Caco-2 (cell line): Measurements from ENCODE around the gene CAMK1D. TPM values are rescaled to one million over a fixed set of nuclear protein-coding genes. Genes with fewer than 3 reads are reported as not detected.
A peak's percentile ranks its signal among the peaks of the same experiment; 100 is the strongest.

Source experiments
- BruUV-seq: library from RNA; stranded (reverse); fragments of 400-500 nt; replicated peaks from 2 replicates; lab custom pipeline; 2021; lab: Mats Ljungman, UMichigan
- CTCF ChIA-PET: fragments of 300-600 bp; sonication (Branson Sonifier 250); formaldehyde crosslinking; loops from one replicate; lab custom pipeline; 2022; ENCODE audit warnings: antibody characterized with exemption; lab: Charles Lee
- POLR2A ChIA-PET: fragments of 300-600 bp; sonication (Branson Sonifier 250); formaldehyde crosslinking; loops from one replicate; lab custom pipeline; 2022; ENCODE audit warnings: antibody characterized with exemption; lab: Charles Lee
- DNase-seq, 2 experiments: peaks; one replicate each; pipeline versions ENCODE4 v3.0.0 to v3.0.0-alpha.2; 2020 to 2022
- H3K27me3 ChIP-seq: replicated peaks from 2 replicates; pipeline ENCODE4 v1.6.0; 2011; ENCODE audit warnings: low read length; ENCODE audit not compliant: control insufficient read depth, insufficient read depth
- H3K36me3 ChIP-seq: 2 replicates; pipeline ENCODE4 v1.5.1; 2011; ENCODE audit warnings: low read length; ENCODE audit not compliant: control insufficient read depth, insufficient read depth
- H3K4me1 ChIP-seq: fragments of 250-450 bp; sonication (Bioruptor Pico); 2 replicates; pipeline ENCODE4 v1.5.1; 2020; ENCODE audit warnings: mild to moderate bottlenecking
- H3K4me3 ChIP-seq: 2 replicates; pipeline ENCODE4 v1.5.1; 2011; ENCODE audit warnings: low read depth, mild to moderate bottlenecking, control low read depth, low read length
- H3K9me3 ChIP-seq: fragments of 250-450 bp; sonication (Bioruptor Pico); 2 replicates; pipeline ENCODE4 v1.5.1; 2020; ENCODE audit warnings: mild to moderate bottlenecking, moderate library complexity
- H3K27ac Mint-ChIP-seq: one replicate; pipeline ENCODE4 v1.8.0; 2022; ENCODE audit warnings: mixed read lengths; ENCODE audit not compliant: unreplicated experiment
- H3K27me3 Mint-ChIP-seq: one replicate; pipeline ENCODE4 v1.8.0; 2022; ENCODE audit warnings: mixed read lengths; ENCODE audit not compliant: insufficient read depth, unreplicated experiment
- H3K36me3 Mint-ChIP-seq: one replicate; pipeline ENCODE4 v1.8.0; 2022; ENCODE audit warnings: mild to moderate bottlenecking, mixed read lengths; ENCODE audit not compliant: insufficient read depth, unreplicated experiment
- H3K4me1 Mint-ChIP-seq: one replicate; pipeline ENCODE4 v1.8.0; 2022; ENCODE audit warnings: low read depth, mixed read lengths; ENCODE audit not compliant: unreplicated experiment
- H3K4me3 Mint-ChIP-seq: one replicate; pipeline ENCODE4 v1.8.0; 2022; ENCODE audit warnings: mild to moderate bottlenecking, moderate library complexity, mixed read lengths; ENCODE audit not compliant: unreplicated experiment
- H3K9me3 Mint-ChIP-seq: one replicate; pipeline ENCODE4 v1.8.0; 2022; ENCODE audit warnings: mixed read lengths; ENCODE audit not compliant: unreplicated experiment
- CTCF ChIP-seq, 2 experiments: fragments of 200-600 bp in 1 of 2; IDR thresholded peaks; 1 replicate in 1 of 2; 2 replicates in 1 of 2; pipeline versions ENCODE4 v1.5.1 to v1.8.0; 2011 to 2022; ENCODE audit warnings: antibody characterized with exemption in 1 of 2, control low read depth in 1 of 2, inconsistent platforms in 1 of 2, low read depth in 1 of 2, low read length in 1 of 2, mild to moderate bottlenecking in 1 of 2, moderate library complexity in 1 of 2; ENCODE audit not compliant: insufficient read depth in 1 of 2, severe bottlenecking in 1 of 2, unreplicated experiment in 1 of 2
- intact Hi-C: fragments of 100-400 bp; cut with micrococcal nuclease; formaldehyde crosslinking; loops from one replicate; pipeline ENCODE4 v1.10.0; 2022; ENCODE audit not compliant: unreplicated experiment
- total RNA-seq: library from RNA; stranded (reverse); gene quantifications from 2 replicates; pipeline ENCODE4 v1.2.3, GENCODE V29; 2022

CAMK1D gene
- total RNA-seq, 1 experiment from 2014 or later = 10.9 TPM

DNA sequence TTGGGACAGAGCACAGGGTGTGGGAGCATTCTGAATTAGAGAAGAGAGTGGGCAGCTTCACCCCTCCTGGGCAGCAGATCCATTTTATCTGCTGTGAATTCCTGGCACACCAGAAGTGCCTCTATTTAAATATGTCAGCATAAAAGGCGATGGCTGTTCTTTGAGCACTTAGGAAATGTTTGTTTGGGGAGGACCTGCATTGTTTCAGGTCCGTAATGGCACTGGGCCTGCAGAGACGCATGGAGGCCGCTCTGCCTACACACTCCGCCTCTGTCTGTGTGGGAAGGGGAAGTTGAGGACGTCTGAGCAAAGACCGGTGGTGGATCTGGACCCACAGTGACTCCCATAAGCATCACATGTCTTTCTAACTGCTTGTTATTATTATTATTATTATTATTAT is 253.2 kb downstream of the CAMK1D start:
- Mint-ChIP-seq H3K4me1 (peaks cover 17% of the 10 kb centered on the region), H3K36me3 (no peaks in the 10 kb centered on the region), H3K9me3 (no peaks in the 10 kb centered on the region), H3K27ac (no peak overlapping the region), H3K27me3 (no peaks in the 10 kb centered on the region), H3K4me3 (no peak overlapping the region)
- Histone ChIP-seq H3K4me1 (peaks cover 12% of the 10 kb centered on the region), H3K36me3 (no peaks in the 10 kb centered on the region), H3K9me3 (no peaks in the 10 kb centered on the region), H3K27me3 (no peaks in the 10 kb centered on the region), H3K4me3 (no peak overlapping the region)
- BruUV-seq = no TSS peak
- ChIA-PET CTCF (no interaction called here), POLR2A (no interaction called here)
- DNase-seq = no peak
- no peak for TF ChIP-seq CTCF (IDR thresholded peaks at IDR 0.05; ENCODE audit: insufficient read depth in 1 of 2, low read depth in 1 of 2, low read length in 1 of 2, severe bottlenecking in 1 of 2, unreplicated experiment in 1 of 2)
- intact Hi-C loops = no loop called here

- BruUV-seq = no TSS peak
- H3K27ac Mint-ChIP-seq = no peak overlapping the region
- Histone ChIP-seq H3K4me3 (no peak overlapping the region), H3K9me3 (no peaks in the 10 kb centered on the region), H3K4me1 (peaks cover 12% of the 10 kb centered on the region), H3K27me3 (no peaks in the 10 kb centered on the region), H3K36me3 (no peaks in the 10 kb centered on the region)
- no peak overlapping the region for H3K4me3 Mint-ChIP-seq
- no peak for DNase-seq
- no peaks in the 10 kb centered on the region for H3K27me3 Mint-ChIP-seq
- intact Hi-C loops = no loop called here
- no peaks in the 10 kb centered on the region for H3K36me3 Mint-ChIP-seq
- ChIA-PET CTCF (interaction anchor here (0.5 kb wide), 1 partner anchor 18 kb away, joined by 4 read pairs; no protein-coding TSS in a partner anchor), POLR2A (no interaction called here)
- peaks cover 17% of the 10 kb centered on the region for H3K4me1 Mint-ChIP-seq
- no peak for TF ChIP-seq CTCF (IDR thresholded peaks at IDR 0.05; ENCODE audit: insufficient read depth in 1 of 2, low read depth in 1 of 2, low read length in 1 of 2, severe bottlenecking in 1 of 2, unreplicated experiment in 1 of 2)
- no peaks in the 10 kb centered on the region for H3K9me3 Mint-ChIP-seq
Observed at GRCh38 chr10:12603766-12604470, 254.6 kb downstream of the CAMK1D start.

GRCh38 chr10:12605580-12606405 is 256.4 kb downstream of the CAMK1D start:
- H3K36me3 ChIP-seq = no peaks in the 10 kb centered on the region
- POLR2A ChIA-PET = no interaction called here
- DNase-seq = peak in 1 of 2 experiments; percentile 39
- H3K27me3 Mint-ChIP-seq = no peaks in the 10 kb centered on the region
- H3K27me3 ChIP-seq = no peaks in the 10 kb centered on the region
- H3K9me3 Mint-ChIP-seq = no peaks in the 10 kb centered on the region
- H3K4me3 Mint-ChIP-seq = no peak overlapping the region
- peaks cover 12% of the 10 kb centered on the region for H3K4me1 Mint-ChIP-seq
- no peaks in the 10 kb centered on the region for H3K9me3 ChIP-seq
- H3K36me3 Mint-ChIP-seq = no peaks in the 10 kb centered on the region
- no peak overlapping the region for H3K27ac Mint-ChIP-seq
- H3K4me1 ChIP-seq = peaks cover 9% of the 10 kb centered on the region
- TF ChIP-seq CTCF (IDR thresholded peaks at IDR 0.05; ENCODE audit: insufficient read depth in 1 of 2, low read depth in 1 of 2, low read length in 1 of 2, severe bottlenecking in 1 of 2, unreplicated experiment in 1 of 2) = no peak
- CTCF ChIA-PET = no interaction called here
- no TSS peak for BruUV-seq
- no peak overlapping the region for H3K4me3 ChIP-seq
- intact Hi-C loops = no loop called here
